NCI-H345 treated with DMSO at 0.1 percent for 48 hours (cell line): Measurements from ENCODE around the gene ZCCHC4.
"Not testable (repeated sequence)": the region's sequence is repeated elsewhere in the genome, so short reads cannot be mapped to it uniquely, and the experiment has no call there.

Experiments
- DNase-seq: peaks from one replicate; lab custom pipeline; 2025; ENCODE audit not compliant: unreplicated experiment; lab: John Stamatoyannopoulos, UW

Gene ZCCHC4

GRCh38 chr4:25320773-25321172, 8.2 kb downstream of the ZCCHC4 start:
- DNase-seq, result no peak

- no peak for DNase-seq
Measured at GRCh38 chr4:25321703-25322102, 9.1 kb downstream of the ZCCHC4 start.

- DNase-seq, result not testable (repeated sequence)
Measured at GRCh38 chr4:25328463-25328862, 15.9 kb downstream of the ZCCHC4 start.

- DNase-seq, result no peak
Measured at GRCh38 chr4:25330335-25330734, 17.8 kb downstream of the ZCCHC4 start.

GRCh38 chr4:25330905-25331808, 18.6 kb downstream of the ZCCHC4 start:
- no peak for DNase-seq

- DNase-seq, result no peak
Measured at GRCh38 chr4:25343671-25344070, 31.1 kb downstream of the ZCCHC4 start.

GRCh38 chr4:25345744-25346143, 33.2 kb downstream of the ZCCHC4 start:
- no peak for DNase-seq

GRCh38 chr4:25346913-25347312, 34.3 kb downstream of the ZCCHC4 start:
- DNase-seq, result no peak

- no peak for DNase-seq
Measured at GRCh38 chr4:25347473-25347872, 34.9 kb downstream of the ZCCHC4 start.

GRCh38 chr4:25347971-25348370, 35.4 kb downstream of the ZCCHC4 start:
- no peak for DNase-seq

GRCh38 chr4:25350561-25350960, 38.0 kb downstream of the ZCCHC4 start:
- no peak for DNase-seq

GRCh38 chr4:25351777-25352416, 39.3 kb downstream of the ZCCHC4 start:
- no peak for DNase-seq

GRCh38 chr4:25356068-25356467, 43.5 kb downstream of the ZCCHC4 start:
- DNase-seq, result no peak

- peak; percentile 1 for DNase-seq
Measured at GRCh38 chr4:25358515-25359275, 46.1 kb downstream of the ZCCHC4 start.

- no peak for DNase-seq
Measured at GRCh38 chr4:25361253-25361652, 48.7 kb downstream of the ZCCHC4 start.

- DNase-seq, result no peak
Measured at GRCh38 chr4:25367004-25367621, 54.5 kb downstream of the ZCCHC4 start.

- no peak for DNase-seq
Measured at GRCh38 chr4:25367877-25368276, 55.3 kb downstream of the ZCCHC4 start.

GRCh38 chr4:25368315-25368714, 55.7 kb downstream of the ZCCHC4 start:
- DNase-seq, result no peak

- no peak for DNase-seq
Measured at GRCh38 chr4:25370242-25370641, 57.7 kb downstream of the ZCCHC4 start.

- DNase-seq, result not testable (repeated sequence)
Measured at GRCh38 chr4:25372549-25372948, 60.0 kb downstream of the ZCCHC4 start.
